ENCODE measurements around the gene SPTLC2.
"Not testable (repeated sequence)": the region's sequence is repeated elsewhere in the genome, so short reads cannot be mapped to it uniquely, and the experiment has no call there.

Gene SPTLC2

DNA sequence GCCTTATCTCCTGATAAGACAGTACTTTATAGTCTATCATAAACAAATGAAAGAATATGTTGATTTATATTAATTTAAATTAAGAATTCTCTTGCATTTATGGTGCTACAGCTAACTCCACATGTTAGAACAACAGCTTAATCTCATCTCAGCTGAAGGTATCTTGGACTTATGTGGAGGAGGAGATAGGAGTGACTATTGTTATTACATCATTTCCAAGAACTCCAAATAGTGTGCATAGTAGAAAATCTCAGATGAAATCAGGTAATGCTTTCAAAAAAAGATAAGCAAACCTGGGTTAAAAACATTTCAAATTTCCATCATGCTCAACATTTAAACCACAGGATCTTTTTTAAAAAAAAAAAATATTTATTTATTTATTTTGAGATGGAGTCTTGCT is 86.5 kb downstream of the SPTLC2 start:
- DNase-seq (ENCODE audit: low spot score), result no peak
- in situ Hi-C loops (cut with MboI; ENCODE audit: low sequenced_read_pairs, unreplicated experiment), result no loop called here
- TF ChIP-seq, protein P1, sequence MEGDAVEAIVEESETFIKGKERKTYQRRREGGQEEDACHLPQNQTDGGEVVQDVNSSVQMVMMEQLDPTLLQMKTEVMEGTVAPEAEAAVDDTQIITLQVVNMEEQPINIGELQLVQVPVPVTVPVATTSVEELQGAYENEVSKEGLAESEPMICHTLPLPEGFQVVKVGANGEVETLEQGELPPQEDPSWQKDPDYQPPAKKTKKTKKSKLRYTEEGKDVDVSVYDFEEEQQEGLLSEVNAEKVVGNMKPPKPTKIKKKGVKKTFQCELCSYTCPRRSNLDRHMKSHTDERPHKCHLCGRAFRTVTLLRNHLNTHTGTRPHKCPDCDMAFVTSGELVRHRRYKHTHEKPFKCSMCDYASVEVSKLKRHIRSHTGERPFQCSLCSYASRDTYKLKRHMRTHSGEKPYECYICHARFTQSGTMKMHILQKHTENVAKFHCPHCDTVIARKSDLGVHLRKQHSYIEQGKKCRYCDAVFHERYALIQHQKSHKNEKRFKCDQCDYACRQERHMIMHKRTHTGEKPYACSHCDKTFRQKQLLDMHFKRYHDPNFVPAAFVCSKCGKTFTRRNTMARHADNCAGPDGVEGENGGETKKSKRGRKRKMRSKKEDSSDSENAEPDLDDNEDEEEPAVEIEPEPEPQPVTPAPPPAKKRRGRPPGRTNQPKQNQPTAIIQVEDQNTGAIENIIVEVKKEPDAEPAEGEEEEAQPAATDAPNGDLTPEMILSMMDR (IDR thresholded peaks at IDR 0.05; ENCODE audit: borderline replicate concordance, control extremely low read depth, extremely low read depth, insufficient read depth, missing control alignments), result no peak

DNA sequence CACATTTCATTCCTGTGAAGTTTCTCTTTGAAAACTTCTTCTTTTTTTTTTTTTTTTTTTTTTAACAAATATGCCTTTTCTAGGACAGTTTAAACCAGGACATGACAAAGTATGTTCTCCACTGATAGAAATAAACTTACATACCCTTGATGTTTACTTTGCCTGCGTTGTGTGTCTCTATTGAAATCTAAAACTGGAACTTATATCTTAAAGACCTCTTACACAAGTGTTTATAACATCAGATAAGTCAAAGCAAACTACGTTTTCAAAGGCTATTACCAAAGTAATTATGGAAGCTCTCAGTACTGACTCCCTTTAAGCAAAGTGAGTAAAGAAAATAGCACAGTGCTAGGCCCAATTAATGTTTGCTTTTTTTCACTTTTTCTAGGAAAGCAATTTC is 87.2 kb downstream of the SPTLC2 start:
- DNase-seq (ENCODE audit: low spot score), result no peak
- in situ Hi-C loops (cut with MboI; ENCODE audit: low sequenced_read_pairs, unreplicated experiment), result no loop called here

DNA sequence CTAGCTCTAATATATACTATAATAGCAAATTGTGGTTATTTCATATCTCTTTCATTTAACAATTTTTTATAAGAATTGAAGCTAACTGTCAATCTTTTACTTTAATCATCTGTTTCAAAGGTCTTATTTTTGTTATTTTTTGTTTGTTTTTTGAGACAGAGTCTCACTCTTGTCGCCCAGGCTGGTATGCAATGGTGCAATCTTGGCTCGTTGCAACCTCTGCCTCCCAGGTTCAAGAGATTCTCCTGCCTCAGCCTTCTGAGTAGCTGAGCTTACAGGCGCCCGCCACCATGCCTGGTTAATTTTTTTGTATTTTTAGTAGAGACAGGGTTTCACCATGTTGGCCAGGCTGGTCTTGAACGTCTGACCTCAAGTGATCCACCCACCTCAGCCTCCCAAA is 87.7 kb downstream of the SPTLC2 start:
- in situ Hi-C loops (cut with MboI; ENCODE audit: low sequenced_read_pairs, unreplicated experiment); DNase-seq (ENCODE audit: low spot score): not testable (repeated sequence)

More for the DNA sequence above, 87.2 kb downstream of the SPTLC2 start:
- TF ChIP-seq, protein P1 (IDR thresholded peaks at IDR 0.05; ENCODE audit: borderline replicate concordance, control extremely low read depth, extremely low read depth, insufficient read depth, missing control alignments), result no peak

DNA sequence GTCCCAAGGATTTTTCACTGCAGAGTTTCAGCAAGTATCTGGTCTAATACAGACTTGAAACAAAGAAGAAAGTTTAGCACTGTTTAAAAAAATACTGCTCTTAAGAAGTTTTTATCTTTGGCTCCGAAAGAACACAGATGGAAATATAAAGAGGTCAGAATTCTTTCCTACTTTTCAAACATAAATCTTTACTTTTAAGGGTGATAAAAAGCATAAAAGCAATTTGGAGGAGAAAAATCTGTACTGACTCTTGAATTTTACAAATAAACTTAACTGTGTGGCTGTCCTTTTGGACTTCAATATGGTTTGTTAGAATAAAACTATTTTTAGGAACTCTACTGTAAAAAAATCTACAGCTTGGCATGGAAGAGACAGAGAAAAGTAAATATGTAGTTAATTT is 90.2 kb downstream of the SPTLC2 start:
- in situ Hi-C loops (cut with MboI; ENCODE audit: low sequenced_read_pairs, unreplicated experiment), result no loop called here
- no peak for DNase-seq (ENCODE audit: low spot score)
- TF ChIP-seq, protein P1 (IDR thresholded peaks at IDR 0.05; ENCODE audit: borderline replicate concordance, control extremely low read depth, extremely low read depth, insufficient read depth, missing control alignments), result no peak

DNA sequence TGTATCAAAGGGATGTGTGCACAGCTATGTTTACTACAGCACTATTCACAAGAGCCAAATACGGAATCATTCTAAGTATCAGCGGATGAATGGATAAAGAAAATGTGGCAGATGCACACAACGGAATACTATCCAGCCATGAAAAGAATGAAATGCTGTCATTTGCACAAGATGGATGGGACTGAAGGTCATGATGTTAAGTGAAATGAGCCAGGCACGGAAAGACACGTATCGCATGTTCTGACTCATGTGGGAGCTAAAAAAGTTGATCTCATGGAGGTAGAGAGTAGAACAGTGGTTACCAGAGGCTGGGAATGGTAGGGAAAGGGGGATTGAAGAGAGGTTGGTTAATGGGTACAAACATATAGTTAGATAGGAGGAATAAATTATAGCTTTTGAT is 91.9 kb downstream of the SPTLC2 start:
- TF ChIP-seq, protein P1 (IDR thresholded peaks at IDR 0.05; ENCODE audit: borderline replicate concordance, control extremely low read depth, extremely low read depth, insufficient read depth, missing control alignments), result no peak
- no peak for DNase-seq (ENCODE audit: low spot score)
- in situ Hi-C loops (cut with MboI; ENCODE audit: low sequenced_read_pairs, unreplicated experiment), result no loop called here

DNA sequence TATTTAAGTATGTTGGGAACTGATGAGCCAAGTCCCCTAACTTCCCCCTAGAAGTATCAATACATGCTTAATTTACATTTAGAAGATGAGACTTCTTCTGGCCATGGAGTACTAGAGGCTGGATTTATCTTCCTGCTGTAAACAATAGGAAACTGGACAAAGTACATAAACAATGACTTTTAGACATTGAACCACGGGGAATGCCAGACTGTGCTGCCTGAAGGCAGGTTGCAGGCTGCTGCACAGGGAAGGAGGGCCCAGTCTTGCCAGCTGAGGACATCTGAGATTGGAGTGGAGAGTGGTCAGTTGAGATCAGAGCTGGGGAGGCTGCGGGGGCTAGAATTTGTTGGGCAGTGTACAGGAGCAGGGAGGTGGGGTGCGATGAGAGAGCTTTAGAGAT is 93.3 kb downstream of the SPTLC2 start:
- TF ChIP-seq, protein P1 (IDR thresholded peaks at IDR 0.05; ENCODE audit: borderline replicate concordance, control extremely low read depth, extremely low read depth, insufficient read depth, missing control alignments), result no peak
- in situ Hi-C loops (cut with MboI; ENCODE audit: low sequenced_read_pairs, unreplicated experiment), result no loop called here
- DNase-seq (ENCODE audit: low spot score), result no peak

DNA sequence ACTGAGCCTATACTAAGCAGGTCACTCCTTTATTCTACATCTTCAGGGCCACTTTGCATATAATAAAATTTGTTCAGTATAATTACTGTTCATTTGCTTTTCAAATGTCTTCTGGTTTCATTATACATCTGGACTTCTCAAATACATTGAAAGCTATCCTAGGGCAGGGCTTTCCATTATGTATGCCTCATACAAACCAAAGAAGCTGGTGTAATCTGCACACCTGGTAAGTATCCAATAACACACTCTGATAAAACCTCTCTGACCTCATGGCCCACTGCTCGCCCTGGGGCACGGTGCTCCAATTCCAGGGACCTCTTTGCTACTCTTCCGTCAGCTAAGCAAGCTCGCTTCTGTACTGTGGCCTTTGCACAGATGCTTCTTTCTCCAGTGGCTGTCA is 95.9 kb downstream of the SPTLC2 start:
- DNase-seq (ENCODE audit: low spot score), result no peak
- in situ Hi-C loops (cut with MboI; ENCODE audit: low sequenced_read_pairs, unreplicated experiment), result no loop called here
- TF ChIP-seq, protein P1 (IDR thresholded peaks at IDR 0.05; ENCODE audit: borderline replicate concordance, control extremely low read depth, extremely low read depth, insufficient read depth, missing control alignments), result no peak

Data from GM13976 (cell line).